ENCODE measurements around the gene BMP7. TPM values are rescaled to one million over a fixed set of nuclear protein-coding genes. Genes with fewer than 3 reads are reported as not detected.

BMP7 gene
- total and polyA plus RNA-seq, 2 of the 13 experiments (the other 11 are each of a cell fraction or from before 2014, with no cell fraction given) = not detected

DNA sequence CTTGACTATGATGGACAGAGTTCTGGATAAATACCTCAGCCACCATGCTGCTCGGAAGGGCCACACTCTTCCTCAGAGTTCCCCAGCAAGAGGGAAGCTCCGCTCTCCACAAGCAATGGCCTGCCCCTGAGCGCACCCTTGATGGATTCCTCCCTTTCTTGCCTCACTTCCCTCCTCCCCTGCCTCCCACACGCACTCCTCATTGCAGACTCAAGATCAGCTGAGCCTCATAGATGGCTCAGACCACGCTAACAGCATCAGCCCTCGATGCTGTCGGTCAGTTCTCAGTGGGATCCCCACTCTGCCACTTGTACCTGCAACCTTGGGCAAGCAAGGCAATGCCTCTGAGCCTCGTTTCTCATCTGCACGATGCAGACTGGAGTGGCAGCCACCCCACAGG is 123.3 kb downstream of the BMP7 start:
- POLR2A ChIA-PET = no interaction called here
- intact Hi-C loops (cut with micrococcal nuclease; ENCODE audit: unreplicated experiment) = no loop called here
- H3K4me2 ChIP-seq (ENCODE audit: low read depth, low read length) = no peak overlapping the region
- no peaks in the 10 kb centered on the region for H3K36me3 ChIP-seq (replicated peaks in 1 of 2; ENCODE audit: control insufficient read depth in 1 of 2, insufficient read depth in 2 of 2, low read length in 2 of 2)
- no peaks in the 10 kb centered on the region for H3K79me2 ChIP-seq (ENCODE audit: insufficient read depth, low read length)
- TF ChIP-seq, protein P1, sequence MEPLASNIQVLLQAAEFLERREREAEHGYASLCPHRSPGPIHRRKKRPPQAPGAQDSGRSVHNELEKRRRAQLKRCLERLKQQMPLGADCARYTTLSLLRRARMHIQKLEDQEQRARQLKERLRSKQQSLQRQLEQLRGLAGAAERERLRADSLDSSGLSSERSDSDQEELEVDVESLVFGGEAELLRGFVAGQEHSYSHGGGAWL (CRISPR knock-in tag; IDR thresholded peaks at IDR 0.05) = no peak
- TF ChIP-seq ZNF136 (CRISPR knock-in tag; IDR thresholded peaks at IDR 0.05; ENCODE audit: low read depth) (no peak), ELF4 (CRISPR knock-in tag; IDR thresholded peaks at IDR 0.05; ENCODE audit: borderline replicate concordance) (no peak), ZNF572 (CRISPR knock-in tag; IDR thresholded peaks at IDR 0.05) (no peak), TEAD2 (CRISPR knock-in tag; IDR thresholded peaks at IDR 0.05) (no peak), ZNF510 (CRISPR knock-in tag; IDR thresholded peaks at IDR 0.05; ENCODE audit: low read depth) (no peak), PAX8 (CRISPR knock-in tag; IDR thresholded peaks at IDR 0.05; ENCODE audit: borderline replicate concordance) (no peak), CENPX (CRISPR knock-in tag; IDR thresholded peaks at IDR 0.05) (no peak), MIER2 (CRISPR knock-in tag; IDR thresholded peaks at IDR 0.05) (no peak), SMARCE1 (IDR thresholded peaks at IDR 0.05; ENCODE audit: borderline replicate concordance) (no peak), NKX3-1 (CRISPR knock-in tag; IDR thresholded peaks at IDR 0.05) (no peak), SPEN (CRISPR knock-in tag; IDR thresholded peaks at IDR 0.05; ENCODE audit: low read depth) (no peak)
- TF ChIP-seq, protein P2, sequence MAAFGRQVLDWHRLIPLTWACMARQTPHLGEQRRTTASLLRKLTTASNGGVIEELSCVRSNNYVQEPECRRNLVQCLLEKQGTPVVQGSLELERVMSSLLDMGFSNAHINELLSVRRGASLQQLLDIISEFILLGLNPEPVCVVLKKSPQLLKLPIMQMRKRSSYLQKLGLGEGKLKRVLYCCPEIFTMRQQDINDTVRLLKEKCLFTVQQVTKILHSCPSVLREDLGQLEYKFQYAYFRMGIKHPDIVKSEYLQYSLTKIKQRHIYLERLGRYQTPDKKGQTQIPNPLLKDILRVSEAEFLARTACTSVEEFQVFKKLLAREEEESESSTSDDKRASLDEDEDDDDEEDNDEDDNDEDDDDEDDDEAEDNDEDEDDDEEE (CRISPR knock-in tag; IDR thresholded peaks at IDR 0.05) = no peak
- TF ChIP-seq, protein P3, sequence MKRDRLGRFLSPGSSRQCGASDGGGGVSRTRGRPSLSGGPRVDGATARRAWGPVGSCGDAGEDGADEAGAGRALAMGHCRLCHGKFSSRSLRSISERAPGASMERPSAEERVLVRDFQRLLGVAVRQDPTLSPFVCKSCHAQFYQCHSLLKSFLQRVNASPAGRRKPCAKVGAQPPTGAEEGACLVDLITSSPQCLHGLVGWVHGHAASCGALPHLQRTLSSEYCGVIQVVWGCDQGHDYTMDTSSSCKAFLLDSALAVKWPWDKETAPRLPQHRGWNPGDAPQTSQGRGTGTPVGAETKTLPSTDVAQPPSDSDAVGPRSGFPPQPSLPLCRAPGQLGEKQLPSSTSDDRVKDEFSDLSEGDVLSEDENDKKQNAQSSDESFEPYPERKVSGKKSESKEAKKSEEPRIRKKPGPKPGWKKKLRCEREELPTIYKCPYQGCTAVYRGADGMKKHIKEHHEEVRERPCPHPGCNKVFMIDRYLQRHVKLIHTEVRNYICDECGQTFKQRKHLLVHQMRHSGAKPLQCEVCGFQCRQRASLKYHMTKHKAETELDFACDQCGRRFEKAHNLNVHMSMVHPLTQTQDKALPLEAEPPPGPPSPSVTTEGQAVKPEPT (CRISPR knock-in tag; IDR thresholded peaks at IDR 0.05; ENCODE audit: low read depth) = no peak
- peaks cover 2 to 17% of the 10 kb centered on the region in 2 experiments; a peak in 3 of 5 replicates for H3K27me3 ChIP-seq (ENCODE audit: control insufficient read depth in 1 of 2, insufficient read depth in 2 of 2, low read length in 2 of 2)
- H3K9me3 ChIP-seq (ENCODE audit: low read length) = no peaks in the 10 kb centered on the region
- WGBS (ENCODE audit: low lambda C conversion rate) = 11% methylated on average over 9 of the region's 9 CpGs
- in situ Hi-C loops (cut with HindIII; ENCODE audit: extremely low pct_ligation_motif_present, low pct_unique_long_range_greater_than_20kb) = no loop called here
- CTCF ChIA-PET (ENCODE audit: low intra/inter-chr PET ratio, low total read pairs) = no interaction called here
- H3K4me1 ChIP-seq (ENCODE audit: insufficient read depth, low read length) = no peaks in the 10 kb centered on the region
- no peaks in the 10 kb centered on the region for H4K20me1 ChIP-seq (ENCODE audit: insufficient read depth, low read length)
- H3K27ac ChIP-seq (ENCODE audit: extremely low read length, insufficient read depth, low read length) = no peak overlapping the region
- no TSS peak for BruUV-seq (replicated peaks)
- H3K4me3 ChIP-seq (replicated peaks in 1 of 3; ENCODE audit: insufficient read depth in 1 of 3, low read depth in 2 of 3, low read length in 3 of 3) = no peak overlapping the region
- H3K9ac ChIP-seq (ENCODE audit: insufficient read depth, low read depth, low read length) = no peak overlapping the region
- FAIRE-seq (no peak), ATAC-seq (no peak; the same call in 2 of the 3 replicates), DNase-seq (ENCODE audit: low spot score) (no peak)
- no peak overlapping the region for H2AFZ ChIP-seq (ENCODE audit: low read length)
